Measurements from ENCODE around the gene MED31.
"Not testable (repeated sequence)": the region's sequence is repeated elsewhere in the genome, so short reads cannot be mapped to it uniquely, and the experiment has no call there.

The MED31 gene

DNA sequence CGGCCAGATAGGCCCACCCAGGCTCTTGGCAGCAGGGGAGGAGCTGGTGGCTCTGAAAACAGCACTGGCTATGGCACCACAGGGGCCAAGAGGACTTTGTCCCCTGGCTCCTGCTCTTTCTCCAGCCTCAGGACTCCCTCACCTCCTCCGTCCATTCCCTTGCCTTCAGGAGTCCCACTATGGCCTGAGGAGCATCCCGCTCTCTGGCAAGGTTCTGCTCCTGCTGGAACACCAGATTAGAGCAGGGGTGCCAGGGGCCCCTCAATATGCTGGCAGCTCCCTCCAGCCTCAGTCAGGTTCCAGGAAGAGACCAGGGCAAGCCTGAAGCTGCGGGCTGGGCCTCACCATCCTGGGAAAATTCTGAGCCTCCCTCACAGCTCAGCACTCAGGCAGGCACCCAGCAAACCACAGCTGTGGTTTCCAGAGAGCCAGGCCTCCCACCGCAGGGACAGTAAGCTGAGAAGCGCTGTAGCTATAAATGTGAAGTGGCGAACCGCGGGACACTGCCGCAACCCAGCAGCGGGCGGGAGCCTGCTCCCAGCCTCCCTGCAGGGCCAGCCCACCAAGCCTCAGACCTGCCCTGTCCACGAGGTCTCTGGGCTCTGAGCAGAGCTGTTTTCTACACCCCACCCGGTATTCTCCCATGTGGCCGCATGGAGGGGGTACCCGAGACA, 25.9 kb upstream of the MED31 start:
- DNase-seq (ENCODE audit: low read depth in 2 of 2), result no peak

DNA sequence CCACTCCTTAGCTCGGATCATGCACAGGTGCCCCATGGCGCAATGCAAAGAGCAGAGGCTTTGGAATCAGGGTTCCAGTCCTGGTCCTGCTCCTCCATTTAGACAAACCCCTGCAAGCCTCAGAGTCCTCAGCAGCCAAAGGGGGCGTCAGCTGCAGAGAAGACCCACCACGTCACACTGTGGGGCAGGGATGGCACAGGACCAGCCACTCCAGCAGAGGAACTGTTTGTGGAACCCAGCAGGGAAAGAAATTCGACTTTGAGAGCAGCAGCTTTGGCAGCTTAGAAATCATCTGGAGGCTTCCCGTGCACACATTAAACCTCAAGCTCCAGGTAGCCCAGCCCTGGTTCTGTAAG, 25.4 kb upstream of the MED31 start:
- no peak for DNase-seq (ENCODE audit: low read depth in 2 of 2)

DNA sequence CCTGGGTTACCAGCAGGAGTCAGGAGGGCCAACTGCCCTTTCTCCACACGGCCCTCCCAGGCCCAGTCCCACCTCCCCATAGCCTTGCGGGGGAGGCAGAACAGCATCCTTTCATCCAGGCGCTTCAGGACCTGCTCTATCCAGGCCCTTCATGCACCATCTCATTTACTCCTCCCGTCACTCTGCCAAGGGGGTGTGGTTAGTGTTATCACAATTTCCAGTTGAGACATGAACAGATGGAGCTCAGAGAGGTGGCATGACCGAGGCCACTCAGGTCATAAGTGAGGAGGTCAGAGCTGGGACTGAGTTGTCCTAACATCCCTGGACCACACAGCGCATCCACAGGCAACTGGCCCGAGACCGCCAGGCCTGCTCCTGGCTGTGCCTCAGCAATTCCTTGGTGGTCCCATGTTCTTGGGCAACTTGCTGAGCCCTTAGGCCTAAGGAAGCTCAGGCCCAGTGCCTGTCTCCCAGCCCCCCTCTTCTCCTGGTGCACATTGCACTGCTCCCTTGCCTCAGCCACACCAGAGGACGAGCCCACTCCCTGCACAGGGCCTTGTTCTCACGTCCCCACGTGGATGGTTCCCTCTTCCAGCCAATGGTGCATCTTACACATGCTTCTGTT, 23.9 kb upstream of the MED31 start:
- no peak for DNase-seq (ENCODE audit: low read depth in 2 of 2)

DNA sequence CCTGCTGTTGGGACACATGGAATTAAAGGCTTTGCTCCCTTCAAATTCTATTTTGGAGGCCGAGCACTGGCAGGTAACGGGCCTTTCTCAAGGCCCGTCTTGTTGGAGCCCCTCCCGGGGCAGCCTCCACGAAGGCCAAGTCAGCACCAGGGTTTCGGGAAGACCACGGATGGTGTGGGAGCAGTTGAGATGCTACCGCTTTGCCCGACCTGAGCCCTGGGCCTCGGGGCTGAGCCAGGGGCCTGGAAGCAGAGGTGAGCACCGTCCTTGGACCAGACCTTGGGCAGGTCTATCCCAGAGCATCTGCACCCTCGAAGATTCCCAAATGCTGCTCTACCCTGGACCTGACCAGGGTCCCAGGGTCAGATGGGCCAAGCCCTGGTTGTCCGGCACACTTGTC, 23.2 kb upstream of the MED31 start:
- DNase-seq (ENCODE audit: low read depth in 2 of 2), result no peak

DNA sequence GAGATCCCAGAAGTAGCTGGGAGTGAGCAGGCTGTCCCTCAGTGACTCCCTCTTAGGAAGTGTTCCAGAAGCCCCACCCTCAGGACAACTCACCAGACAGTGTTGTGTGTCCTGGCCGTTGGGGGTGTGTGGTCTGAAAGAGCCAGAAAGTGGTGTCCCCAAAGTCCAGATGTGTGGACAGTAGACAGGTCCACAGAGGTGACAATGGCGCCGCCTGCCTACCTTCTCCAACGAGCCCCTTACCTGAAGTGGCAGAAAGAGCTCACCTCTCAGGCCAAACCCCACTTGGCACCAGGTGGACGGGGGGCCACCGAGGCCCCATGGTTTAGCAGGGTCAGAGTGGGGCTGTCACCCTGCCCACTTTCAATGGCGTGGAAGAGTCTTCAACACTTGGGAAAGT, 20.0 kb upstream of the MED31 start:
- DNase-seq (ENCODE audit: low read depth in 2 of 2), result no peak

DNA sequence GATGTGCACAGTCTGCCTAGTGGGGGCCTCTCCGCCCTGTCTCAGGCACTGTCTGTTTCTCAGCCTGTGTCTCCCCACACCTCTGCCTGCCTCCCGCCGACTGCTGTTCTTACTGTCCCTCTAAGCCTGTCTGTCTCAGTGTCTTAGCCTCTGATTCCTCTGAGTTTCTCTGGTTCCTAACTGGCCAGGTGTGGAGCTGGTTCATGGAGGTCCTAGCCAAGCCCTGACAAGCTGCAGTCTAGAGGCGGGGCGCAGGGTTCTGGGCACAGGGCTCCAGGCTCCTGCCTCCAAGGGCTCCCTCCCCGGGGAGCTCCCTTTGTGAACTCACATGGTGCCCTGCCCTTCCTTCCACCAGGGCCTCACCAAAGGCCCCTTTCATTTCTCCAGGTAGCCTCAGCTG, 19.6 kb upstream of the MED31 start:
- no peak for DNase-seq (ENCODE audit: low read depth in 2 of 2)

DNA sequence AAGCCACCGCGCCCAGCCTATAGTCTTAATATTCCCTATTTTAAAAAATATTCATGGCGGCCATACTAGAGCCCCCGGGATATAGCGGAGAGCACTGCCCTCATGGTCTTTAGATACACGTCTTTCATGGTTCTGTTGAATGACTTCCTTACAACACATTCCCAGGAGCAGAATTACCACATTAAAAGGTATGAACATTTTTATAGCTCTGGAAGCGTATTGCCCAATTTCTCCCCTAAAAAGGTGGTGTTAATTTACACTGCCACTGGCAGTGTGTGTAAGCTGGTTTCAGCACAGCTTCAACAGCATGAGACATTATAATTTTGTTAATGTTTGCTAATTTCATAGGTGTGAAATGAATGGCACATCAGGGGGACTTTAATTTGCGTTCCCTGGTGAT, 19.2 kb upstream of the MED31 start:
- DNase-seq (ENCODE audit: low read depth in 2 of 2), result no peak

DNA sequence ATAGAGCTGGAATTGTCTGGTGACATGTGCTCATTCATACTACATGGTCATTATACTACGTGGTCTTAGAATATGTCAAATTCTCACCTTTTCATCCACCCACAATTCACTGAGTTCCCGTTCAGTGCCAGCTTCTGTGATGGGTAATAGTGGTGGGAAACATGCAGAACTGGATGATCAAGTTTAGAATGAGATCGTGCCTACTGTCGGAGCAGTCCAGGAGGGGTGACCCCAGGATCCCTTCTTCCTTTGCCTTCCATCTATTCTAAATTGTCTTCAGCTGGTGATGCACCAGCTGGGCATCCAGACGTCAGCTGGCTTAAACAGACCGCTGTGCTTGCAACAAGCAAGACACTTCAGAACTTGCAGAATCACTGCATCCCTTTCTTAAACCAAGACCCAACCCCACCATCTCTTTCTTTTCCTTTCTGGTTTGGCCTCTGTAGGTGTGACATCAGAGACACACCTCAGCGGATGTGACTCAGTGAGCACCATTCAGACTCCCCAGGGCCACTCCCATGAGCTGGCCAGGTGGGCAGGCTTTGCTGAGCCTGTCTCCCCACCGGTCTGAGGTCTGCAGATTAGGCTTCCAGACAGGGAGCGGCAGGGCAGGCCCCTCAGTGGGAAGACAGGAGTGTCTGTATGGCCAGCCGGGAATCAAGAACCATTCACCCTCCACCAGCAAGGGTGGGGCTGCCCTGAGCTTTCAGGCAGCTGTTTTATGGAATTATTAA, 18.2 kb upstream of the MED31 start:
- DNase-seq (ENCODE audit: low read depth in 2 of 2), result no peak

DNA sequence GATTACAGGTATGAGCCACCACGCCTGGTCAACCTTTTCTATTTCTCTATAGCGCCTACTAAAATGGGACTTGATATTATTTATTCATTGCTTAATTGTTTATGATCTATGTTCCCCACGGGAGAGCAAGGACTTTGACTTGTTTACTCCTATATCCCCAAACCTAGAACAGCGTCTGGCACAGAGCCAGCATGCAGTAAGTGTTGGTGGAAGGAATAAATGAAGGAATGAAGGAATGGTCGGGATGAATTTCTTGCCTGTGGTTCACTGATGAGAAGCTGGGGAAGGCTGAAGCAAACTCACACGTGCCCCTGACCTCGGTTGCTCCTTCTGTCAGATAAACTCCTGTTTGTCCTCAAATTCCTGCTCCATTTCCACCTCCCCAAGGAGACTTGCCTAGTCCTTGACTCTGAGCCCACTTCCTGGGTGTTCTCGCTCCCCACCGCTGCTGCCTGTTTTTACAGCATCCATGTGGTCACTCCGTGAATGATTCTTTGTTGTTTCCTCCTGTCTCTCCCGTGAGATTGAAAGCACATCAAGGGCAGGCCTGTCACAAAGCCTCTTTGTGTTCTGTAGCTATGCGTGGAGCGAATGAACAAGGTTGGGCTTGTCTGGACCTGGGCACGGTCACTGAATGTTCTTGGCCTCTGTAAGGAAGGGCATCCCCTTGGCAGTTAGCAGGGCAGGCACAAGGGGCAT, 17.5 kb upstream of the MED31 start:
- no peak for DNase-seq (ENCODE audit: low read depth in 2 of 2)

DNA sequence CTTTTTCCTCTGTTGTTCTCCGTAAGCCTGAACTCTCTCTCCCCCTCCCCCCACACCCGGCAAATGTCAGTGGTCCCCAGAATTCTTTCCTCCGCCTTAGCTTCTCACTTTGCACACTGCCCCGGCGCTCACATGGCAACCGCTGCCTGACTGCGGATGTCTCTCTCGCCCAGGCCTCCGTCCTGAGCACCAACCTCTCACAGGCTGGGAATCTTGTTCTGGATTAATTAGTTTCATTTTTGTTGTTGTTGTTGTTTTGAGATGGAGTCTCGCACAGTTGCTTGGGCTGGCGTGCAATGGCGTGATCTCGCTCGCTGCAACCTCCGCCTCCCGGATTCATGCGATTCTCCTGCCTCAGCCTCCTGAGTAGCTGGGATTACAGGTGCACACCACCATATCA, 16.8 kb upstream of the MED31 start:
- no peak for DNase-seq (ENCODE audit: low read depth in 2 of 2)

DNA sequence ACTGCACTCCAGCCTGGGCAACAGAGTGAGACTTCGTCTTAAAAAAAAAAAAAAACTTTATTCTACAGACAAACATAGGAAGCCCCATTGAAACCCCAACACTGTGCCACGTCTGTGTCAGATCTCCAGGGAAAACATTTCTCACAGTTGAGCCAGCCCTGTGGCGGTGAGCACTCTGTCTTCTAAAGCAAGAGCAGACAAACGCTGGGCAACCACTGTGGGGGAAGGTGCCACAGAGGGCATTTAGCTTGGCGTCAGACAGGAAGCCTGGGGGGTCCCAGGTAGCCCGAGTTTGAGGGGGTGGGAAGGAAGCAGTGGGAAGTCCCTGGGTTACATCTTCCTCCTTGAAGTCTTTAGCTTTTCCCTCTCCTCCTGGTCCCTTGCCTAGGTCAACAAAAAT, 16.1 kb upstream of the MED31 start:
- no peak for DNase-seq (ENCODE audit: low read depth in 2 of 2)

DNA sequence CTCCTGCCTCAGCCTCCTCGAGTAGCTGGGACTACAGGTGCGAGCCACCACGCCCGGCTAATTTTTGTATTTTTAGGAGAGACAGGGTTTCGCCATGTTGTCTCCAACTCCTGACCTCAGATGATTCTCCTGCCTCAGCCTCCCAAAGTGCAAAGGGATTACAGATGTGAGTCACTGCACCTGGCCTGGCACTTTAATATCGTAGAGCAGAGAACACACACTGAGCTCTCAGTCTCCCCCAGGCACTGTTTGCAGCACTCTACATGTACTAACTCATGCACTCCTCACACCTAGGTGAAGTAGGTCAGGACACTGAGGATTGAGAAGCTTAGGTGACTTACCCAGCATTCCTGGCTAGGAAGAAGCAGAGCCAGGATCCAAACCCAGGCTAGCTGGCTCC, 15.2 kb upstream of the MED31 start:
- DNase-seq (ENCODE audit: low read depth in 2 of 2), result no peak

DNA sequence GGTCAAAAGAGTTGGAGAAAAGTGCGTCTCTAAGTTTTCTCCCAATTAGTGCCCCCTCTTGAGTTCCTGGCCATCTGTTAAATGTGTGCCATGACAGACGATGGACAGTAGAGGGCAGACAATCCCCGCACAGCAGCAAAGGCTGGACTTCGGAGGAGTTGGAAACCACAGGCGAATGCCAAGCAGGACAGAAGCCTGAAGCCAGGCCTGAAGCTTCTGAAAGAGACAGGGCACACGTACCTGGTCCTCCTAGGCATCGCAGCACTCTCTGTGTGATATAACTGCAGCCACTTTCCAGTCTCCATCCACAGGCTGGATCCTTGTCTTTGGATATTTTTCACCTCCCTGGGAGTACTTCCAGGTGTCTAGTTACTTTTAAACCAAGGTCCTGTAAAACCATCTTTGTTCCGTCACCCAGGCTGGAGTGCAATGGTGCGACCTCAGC, 14.7 kb upstream of the MED31 start:
- DNase-seq (ENCODE audit: low read depth in 2 of 2), result peak in 1 of 2 donors; percentile 23

DNA sequence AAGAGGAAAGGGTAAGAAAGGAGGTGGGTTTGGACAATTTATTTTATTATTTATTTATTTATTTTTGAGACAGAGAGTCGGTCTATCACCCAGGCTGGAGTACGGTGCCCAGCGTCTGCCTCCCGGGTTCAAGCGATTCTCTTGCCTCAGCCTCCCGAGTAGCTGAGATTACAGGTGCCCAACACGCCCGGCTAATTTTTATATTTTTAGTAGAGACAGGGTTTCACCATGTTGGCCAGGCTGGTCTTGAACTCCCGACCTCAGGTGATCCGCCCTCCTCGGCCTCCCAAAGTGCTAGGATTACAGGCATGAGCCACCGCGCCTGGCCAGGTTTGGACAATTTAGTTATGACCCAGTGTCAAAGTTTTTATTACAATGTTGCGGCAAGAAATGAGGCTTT, 11.8 kb upstream of the MED31 start:
- DNase-seq (ENCODE audit: low read depth in 2 of 2), result not testable (repeated sequence)

DNA sequence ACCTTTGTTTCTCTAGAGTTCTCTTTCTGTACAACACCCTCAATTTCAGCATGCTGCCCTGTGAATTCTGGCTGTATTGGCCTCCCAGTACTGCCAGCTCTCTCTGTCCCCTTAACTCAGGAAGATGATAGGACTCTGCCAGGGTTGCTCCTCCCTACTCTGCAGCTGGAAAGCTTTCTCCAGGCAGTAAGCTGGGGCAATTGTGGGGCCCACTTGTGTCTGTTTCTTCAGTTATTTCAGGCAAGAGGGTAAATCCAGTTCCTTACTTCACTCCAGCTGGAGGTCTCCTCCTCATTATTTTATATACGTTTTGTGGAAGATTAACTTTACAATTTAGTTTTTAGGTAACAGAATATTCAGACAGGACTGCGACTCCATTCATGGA, 10.1 kb upstream of the MED31 start:
- DNase-seq (ENCODE audit: low read depth in 2 of 2), result no peak

DNA sequence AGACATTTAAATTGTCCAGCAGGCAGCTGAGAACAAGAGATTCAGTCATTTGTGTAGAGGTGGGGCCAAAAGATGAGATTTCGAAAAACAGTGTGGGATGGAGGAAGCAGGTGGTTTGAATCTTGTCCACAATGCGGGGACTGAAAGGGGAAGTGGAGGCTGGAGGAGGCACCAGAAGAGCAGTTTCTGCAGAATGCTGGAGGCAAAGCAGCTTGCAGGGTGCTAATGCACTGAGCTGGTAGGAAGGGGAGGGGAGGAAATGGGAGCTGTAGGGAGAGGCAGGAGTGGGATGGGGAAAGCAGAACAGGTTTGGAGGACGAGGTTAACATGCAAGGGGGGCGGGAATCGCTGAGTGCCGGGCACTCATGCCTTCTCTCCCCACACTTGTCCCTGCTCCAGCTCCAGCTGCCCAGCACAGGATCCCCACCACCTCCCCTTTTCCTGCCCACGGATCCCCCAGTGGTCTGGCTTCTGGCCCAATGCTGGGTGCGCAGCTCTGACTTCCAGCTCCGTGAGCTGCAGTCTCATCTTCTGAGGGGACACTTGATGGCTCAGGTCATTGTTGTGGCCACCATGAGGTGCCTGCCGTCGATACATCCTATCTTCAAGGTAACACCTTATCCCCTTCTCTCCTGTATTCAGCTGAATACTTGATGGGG, 9.5 kb upstream of the MED31 start:
- DNase-seq (ENCODE audit: low read depth in 2 of 2), result no peak

DNA sequence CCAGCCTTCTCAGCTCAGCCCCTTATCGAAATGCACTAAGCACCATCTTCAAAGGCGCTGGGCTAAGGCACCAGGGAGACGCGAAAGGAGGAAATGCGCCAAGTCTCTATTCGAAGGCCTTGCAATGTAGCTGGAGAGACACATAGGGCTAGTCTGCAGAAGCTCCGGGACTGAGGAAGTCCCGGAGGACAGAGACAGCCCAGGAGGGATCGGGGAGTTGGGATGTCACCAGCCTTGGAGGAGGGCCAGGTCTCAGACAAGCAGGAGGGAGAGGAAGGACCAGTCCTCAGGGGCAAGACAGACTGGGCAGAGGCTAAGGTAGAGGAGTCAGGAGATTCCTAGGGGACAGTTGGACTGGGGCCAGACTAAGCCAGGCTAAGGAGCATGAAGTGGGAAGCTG, 8.7 kb upstream of the MED31 start:
- DNase-seq (ENCODE audit: low read depth in 2 of 2), result no peak

DNA sequence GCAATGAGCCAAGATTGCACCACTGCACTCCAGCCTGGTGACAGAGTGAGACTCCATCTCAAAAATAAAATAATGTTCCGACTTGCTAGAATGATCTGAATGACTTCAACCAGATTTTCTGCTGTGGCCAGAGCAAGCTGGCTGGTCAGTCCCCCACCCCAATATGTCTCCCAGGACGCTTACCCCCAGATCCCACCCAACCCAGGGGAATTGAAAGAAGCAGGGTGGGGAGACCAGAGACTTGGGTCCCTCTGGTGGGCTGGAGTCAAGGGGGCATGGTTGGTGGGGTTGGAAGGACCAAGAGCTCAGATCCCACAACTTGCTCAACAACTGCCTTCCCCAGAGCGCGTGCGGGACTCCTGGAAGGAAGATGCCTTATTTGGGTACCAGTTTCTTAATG, 7.0 kb upstream of the MED31 start:
- DNase-seq (ENCODE audit: low read depth in 2 of 2), result not testable (repeated sequence)

DNA sequence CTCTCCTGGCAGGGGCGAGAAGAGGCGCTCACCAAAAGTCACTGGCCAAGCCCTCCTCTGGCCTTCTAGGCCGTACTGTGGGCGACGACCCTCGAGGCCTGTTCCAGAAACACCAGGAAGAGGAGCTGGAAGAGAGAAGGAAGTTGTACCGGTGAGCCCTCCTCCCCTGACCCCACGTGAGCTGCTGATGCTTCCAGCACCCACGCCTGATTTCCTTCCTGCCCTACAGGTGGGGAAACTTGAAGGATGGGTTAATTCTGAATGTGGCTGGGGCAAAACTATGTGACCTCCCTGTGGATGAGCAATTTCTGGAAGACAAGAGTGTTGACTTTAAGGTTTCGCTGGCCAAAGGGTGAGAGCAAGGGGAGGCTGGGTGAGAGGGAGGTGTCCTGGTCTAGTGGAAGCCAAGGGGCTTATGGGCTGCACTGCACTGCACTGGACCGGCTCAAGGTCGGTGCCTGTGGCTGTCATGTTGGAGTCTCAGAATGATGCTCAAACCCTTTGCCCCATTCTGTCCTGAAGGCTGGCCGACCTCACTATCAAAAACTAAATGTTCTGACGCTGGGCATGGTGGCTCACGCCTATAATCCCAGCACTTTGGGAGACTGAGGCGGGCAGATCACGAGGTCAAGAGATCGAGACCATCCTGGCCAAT, 6.4 kb upstream of the MED31 start:
- no peak for DNase-seq (ENCODE audit: low read depth in 2 of 2)

DNA sequence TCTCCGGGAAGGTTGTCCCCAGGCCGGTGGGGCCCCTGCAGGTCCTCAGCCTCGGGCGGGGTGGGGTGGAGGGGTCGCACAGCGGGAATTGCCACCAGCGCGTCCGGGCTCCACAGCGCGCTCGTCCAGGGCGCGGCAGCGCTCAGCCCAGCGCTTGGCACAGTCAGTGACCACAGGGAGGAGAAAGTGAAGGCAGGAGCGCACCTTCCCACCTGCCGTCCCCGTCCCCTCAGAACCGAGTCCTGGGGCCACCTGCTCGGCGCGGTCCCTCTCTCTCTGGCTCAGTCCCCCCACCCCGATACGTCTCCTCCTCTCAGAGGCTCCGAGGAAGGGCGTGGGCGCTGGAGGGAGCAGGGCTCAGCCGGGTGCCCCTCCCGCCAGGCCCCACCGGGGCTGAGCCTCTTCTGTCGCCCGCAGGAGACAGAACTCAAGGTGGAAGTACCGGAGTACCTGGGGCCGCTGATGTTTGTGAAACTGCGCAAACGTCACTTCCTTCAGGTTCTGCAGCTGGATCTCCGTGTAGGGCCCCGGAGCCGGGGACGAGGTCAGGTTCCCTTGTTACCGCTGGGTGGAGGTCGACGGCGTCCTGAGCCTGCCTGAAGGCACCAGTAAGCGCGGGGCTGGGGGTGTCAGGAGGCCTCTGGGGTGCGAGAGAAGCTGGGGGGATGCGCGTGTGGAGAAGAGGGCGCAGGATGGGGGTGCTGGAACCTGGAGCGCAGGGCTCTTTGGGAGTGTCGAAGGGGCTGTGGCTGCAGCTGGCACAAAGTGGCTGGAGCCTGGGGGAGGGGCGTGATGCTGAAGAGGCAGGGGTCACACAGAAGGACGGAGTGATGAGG, 5.6 kb upstream of the MED31 start:
- DNase-seq (ENCODE audit: low read depth in 2 of 2), result not testable (repeated sequence)

Data from stimulated activated CD8-positive, alpha-beta memory T cell treated with anti-CD3 and anti-CD28 coated beads, Interleukin-7, amount 100 ng/mL, for 4 hours (primary cell).